Measurements from ENCODE around the gene AQP1. TPM values are rescaled to one million over a fixed set of nuclear protein-coding genes. Genes with fewer than 3 reads are reported as not detected.

AQP1 gene
- total and polyA plus RNA-seq, 2 of the 13 experiments (the other 11 are each of a cell fraction or from before 2014, with no cell fraction given) = not detected

DNA sequence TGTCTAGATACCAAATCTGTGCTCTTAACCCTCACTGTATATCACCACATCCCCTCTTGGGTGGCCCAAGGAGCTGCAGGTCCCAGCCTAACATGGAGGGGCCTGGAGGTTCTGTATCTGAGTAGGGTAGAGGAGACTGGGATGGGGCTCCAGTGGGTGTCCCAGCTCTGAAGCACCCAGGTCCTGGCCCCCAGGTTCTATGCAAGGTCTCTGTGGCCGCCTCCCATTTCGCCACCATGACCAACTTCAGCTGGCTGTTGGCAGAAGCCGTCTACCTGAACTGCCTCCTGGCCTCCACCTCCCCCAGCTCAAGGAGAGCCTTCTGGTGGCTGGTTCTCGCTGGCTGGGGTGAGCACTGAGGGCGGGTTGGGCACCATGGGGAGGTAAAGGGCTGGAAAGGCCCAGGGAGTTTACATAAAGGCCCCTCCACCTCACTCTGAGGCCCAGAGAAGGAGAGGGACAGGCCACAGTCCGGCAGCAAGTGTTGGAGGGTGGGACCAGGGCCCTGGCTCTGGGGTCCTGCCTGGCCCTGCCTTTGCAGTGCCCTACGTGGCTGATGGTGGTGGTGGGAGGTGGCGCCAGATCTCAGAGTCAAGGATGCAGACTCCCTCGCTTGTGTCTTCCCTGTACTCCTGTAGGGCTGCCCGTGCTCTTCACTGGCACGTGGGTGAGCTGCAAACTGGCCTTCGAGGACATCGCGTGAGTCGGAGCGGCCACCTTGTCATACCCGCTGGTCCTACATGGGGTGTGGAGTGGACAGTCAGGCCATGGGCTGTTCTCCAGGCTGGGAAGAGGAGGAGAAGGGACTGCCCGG is 62.3 kb downstream of the AQP1 start:
- Histone ChIP-seq H4K20me1 (ENCODE audit: insufficient read depth, low read length) (no peaks in the 10 kb centered on the region), H2AFZ (ENCODE audit: low read length) (no peak overlapping the region), H3K27me3 (ENCODE audit: control insufficient read depth in 1 of 2, insufficient read depth in 2 of 2, low read length in 2 of 2) (no peaks in the 10 kb centered on the region), H3K9ac (ENCODE audit: insufficient read depth, low read depth, low read length) (no peak overlapping the region), H3K4me3 (replicated peaks in 1 of 3; ENCODE audit: insufficient read depth in 1 of 3, low read depth in 2 of 3, low read length in 3 of 3) (no peak overlapping the region), H3K27ac (ENCODE audit: extremely low read length, insufficient read depth, low read length) (no peak overlapping the region), H3K4me1 (ENCODE audit: insufficient read depth, low read length) (peaks cover 11% of the 10 kb centered on the region), H3K9me3 (ENCODE audit: low read length) (no peaks in the 10 kb centered on the region), H3K36me3 (replicated peaks in 1 of 2; ENCODE audit: control insufficient read depth in 1 of 2, insufficient read depth in 2 of 2, low read length in 2 of 2) (no peaks in the 10 kb centered on the region), H3K79me2 (ENCODE audit: insufficient read depth, low read length) (no peaks in the 10 kb centered on the region), H3K4me2 (ENCODE audit: low read depth, low read length) (no peak overlapping the region)
- POLR2A ChIA-PET = no interaction called here
- TF ChIP-seq RFX1 (IDR thresholded peaks at IDR 0.05) (no peak), NONO (IDR thresholded peaks at IDR 0.05) (no peak), NONO (CRISPR knock-in tag; conservative IDR thresholded peaks at IDR 0.05) (no peak), MXD4 (CRISPR knock-in tag; IDR thresholded peaks at IDR 0.05) (no peak), HNF4A (CRISPR knock-in tag; IDR thresholded peaks at IDR 0.05) (no peak), FIP1L1 (IDR thresholded peaks at IDR 0.05; ENCODE audit: borderline replicate concordance, insufficient read depth, low read depth, low read length) (no peak), KLF13 (CRISPR knock-in tag; IDR thresholded peaks at IDR 0.05) (no peak), ZNF616 (CRISPR knock-in tag; IDR thresholded peaks at IDR 0.05; ENCODE audit: low read depth) (no peak), SIX4 (CRISPR knock-in tag; IDR thresholded peaks at IDR 0.05) (no peak), RAD51 (IDR thresholded peaks at IDR 0.05; ENCODE audit: borderline replicate concordance) (no peak), ZNF557 (CRISPR knock-in tag; IDR thresholded peaks at IDR 0.05) (no peak), RELA (CRISPR knock-in tag; IDR thresholded peaks at IDR 0.05) (no peak), MAZ (IDR thresholded peaks at IDR 0.05; ENCODE audit: borderline replicate concordance, low read depth, low read length) (no peak), MAZ (CRISPR knock-in tag; IDR thresholded peaks at IDR 0.05; ENCODE audit: low read depth) (no peak)
- TF ChIP-seq, protein P1, sequence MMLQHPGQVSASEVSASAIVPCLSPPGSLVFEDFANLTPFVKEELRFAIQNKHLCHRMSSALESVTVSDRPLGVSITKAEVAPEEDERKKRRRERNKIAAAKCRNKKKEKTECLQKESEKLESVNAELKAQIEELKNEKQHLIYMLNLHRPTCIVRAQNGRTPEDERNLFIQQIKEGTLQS (CRISPR knock-in tag; IDR thresholded peaks at IDR 0.05) = no peak
- TF ChIP-seq, protein P2, sequence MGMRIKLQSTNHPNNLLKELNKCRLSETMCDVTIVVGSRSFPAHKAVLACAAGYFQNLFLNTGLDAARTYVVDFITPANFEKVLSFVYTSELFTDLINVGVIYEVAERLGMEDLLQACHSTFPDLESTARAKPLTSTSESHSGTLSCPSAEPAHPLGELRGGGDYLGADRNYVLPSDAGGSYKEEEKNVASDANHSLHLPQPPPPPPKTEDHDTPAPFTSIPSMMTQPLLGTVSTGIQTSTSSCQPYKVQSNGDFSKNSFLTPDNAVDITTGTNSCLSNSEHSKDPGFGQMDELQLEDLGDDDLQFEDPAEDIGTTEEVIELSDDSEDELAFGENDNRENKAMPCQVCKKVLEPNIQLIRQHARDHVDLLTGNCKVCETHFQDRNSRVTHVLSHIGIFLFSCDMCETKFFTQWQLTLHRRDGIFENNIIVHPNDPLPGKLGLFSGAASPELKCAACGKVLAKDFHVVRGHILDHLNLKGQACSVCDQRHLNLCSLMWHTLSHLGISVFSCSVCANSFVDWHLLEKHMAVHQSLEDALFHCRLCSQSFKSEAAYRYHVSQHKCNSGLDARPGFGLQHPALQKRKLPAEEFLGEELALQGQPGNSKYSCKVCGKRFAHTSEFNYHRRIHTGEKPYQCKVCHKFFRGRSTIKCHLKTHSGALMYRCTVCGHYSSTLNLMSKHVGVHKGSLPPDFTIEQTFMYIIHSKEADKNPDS (CRISPR knock-in tag; IDR thresholded peaks at IDR 0.05) = no peak
- TF ChIP-seq, protein P3, sequence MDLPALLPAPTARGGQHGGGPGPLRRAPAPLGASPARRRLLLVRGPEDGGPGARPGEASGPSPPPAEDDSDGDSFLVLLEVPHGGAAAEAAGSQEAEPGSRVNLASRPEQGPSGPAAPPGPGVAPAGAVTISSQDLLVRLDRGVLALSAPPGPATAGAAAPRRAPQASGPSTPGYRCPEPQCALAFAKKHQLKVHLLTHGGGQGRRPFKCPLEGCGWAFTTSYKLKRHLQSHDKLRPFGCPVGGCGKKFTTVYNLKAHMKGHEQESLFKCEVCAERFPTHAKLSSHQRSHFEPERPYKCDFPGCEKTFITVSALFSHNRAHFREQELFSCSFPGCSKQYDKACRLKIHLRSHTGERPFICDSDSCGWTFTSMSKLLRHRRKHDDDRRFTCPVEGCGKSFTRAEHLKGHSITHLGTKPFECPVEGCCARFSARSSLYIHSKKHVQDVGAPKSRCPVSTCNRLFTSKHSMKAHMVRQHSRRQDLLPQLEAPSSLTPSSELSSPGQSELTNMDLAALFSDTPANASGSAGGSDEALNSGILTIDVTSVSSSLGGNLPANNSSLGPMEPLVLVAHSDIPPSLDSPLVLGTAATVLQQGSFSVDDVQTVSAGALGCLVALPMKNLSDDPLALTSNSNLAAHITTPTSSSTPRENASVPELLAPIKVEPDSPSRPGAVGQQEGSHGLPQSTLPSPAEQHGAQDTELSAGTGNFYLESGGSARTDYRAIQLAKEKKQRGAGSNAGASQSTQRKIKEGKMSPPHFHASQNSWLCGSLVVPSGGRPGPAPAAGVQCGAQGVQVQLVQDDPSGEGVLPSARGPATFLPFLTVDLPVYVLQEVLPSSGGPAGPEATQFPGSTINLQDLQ (CRISPR knock-in tag; IDR thresholded peaks at IDR 0.05) = no peak
- intact Hi-C loops (cut with micrococcal nuclease; ENCODE audit: unreplicated experiment) = loop anchor here (1.0 kb wide), 1 partner anchor 36 kb away; no protein-coding TSS in a partner anchor
- no peak for ATAC-seq
- in situ Hi-C loops (cut with HindIII; ENCODE audit: extremely low pct_ligation_motif_present, low pct_unique_long_range_greater_than_20kb) = no loop called here
- BruUV-seq (replicated peaks) = no TSS peak
- WGBS (ENCODE audit: low lambda C conversion rate) = 63% methylated on average over 16 of the region's 18 CpGs
- no peak for FAIRE-seq
- CTCF ChIA-PET (ENCODE audit: low intra/inter-chr PET ratio, low total read pairs) = interaction anchor here (1.5 kb wide), 1 partner anchor 35 kb away, joined by 9 read pairs; no protein-coding TSS in a partner anchor
- no peak for DNase-seq (ENCODE audit: low spot score)
